HTERT RPE-1 (cell line): Measurements from ENCODE around the gene MYL7.
"Not testable (repeated sequence)": the region's sequence is repeated elsewhere in the genome, so short reads cannot be mapped to it uniquely, and the experiment has no call there.

Experiments used
- in situ Hi-C: fragments of 300-500 bp; cut with MboI; formaldehyde crosslinking; loops from 4 replicates; pipeline ENCODE4 v1.14.3; 2020; ENCODE audit warnings: low sequenced_read_pairs

MYL7 gene

GRCh38 chr7:44141221-44141850 is at the start of gene MYL7:
Gene MYL7 (minus strand): TSS chr7:44141332. CDS start chr7:44141305, 27 bp downstream.
- in situ Hi-C loops = no loop called here

- in situ Hi-C loops = no loop called here
Observed at GRCh38 chr7:44189993-44190872, 49.1 kb upstream of the MYL7 start.

- in situ Hi-C loops = no loop called here
Observed at GRCh38 chr7:44189286-44189992, 48.3 kb upstream of the MYL7 start, which contains the start of gene GCK. Gene GCK (minus strand): TSS chr7:44189439. CDS start chr7:44188953, 486 bp downstream.

GRCh38 chr7:44188480-44189225 is 47.5 kb upstream of the MYL7 start:
- in situ Hi-C loops = no loop called here

- in situ Hi-C loops = no loop called here
Observed at GRCh38 chr7:44187636-44188416, 46.7 kb upstream of the MYL7 start.

- in situ Hi-C loops = no loop called here
Observed at GRCh38 chr7:44186736-44187135, 45.6 kb upstream of the MYL7 start.

GRCh38 chr7:44185729-44186128 is 44.6 kb upstream of the MYL7 start:
- in situ Hi-C loops = no loop called here

- in situ Hi-C loops = no loop called here
Observed at GRCh38 chr7:44184873-44185446, 43.8 kb upstream of the MYL7 start.

- in situ Hi-C loops = no loop called here
Observed at GRCh38 chr7:44184206-44184872, 43.2 kb upstream of the MYL7 start.

- in situ Hi-C loops = no loop called here
Observed at GRCh38 chr7:44183386-44183785, 42.3 kb upstream of the MYL7 start.

- in situ Hi-C loops = no loop called here
Observed at GRCh38 chr7:44182827-44183226, 41.7 kb upstream of the MYL7 start.

- in situ Hi-C loops = no loop called here
Observed at GRCh38 chr7:44180631-44181030, 39.5 kb upstream of the MYL7 start.

- in situ Hi-C loops = no loop called here
Observed at GRCh38 chr7:44177570-44178131, 36.5 kb upstream of the MYL7 start.

- in situ Hi-C loops = no loop called here
Observed at GRCh38 chr7:44176486-44176885, 35.4 kb upstream of the MYL7 start.

GRCh38 chr7:44175730-44176129 is 34.6 kb upstream of the MYL7 start:
- in situ Hi-C loops = no loop called here

GRCh38 chr7:44174694-44174948 is 33.5 kb upstream of the MYL7 start:
- in situ Hi-C loops = not testable (repeated sequence)

- in situ Hi-C loops = no loop called here
Observed at GRCh38 chr7:44173911-44174693, 33.0 kb upstream of the MYL7 start.

GRCh38 chr7:44172803-44173424 is 31.8 kb upstream of the MYL7 start:
- in situ Hi-C loops = no loop called here
